ENCODE data around the gene SYTL3. TPM values are rescaled to one million over a fixed set of nuclear protein-coding genes. Genes with fewer than 3 reads are reported as not detected.

SYTL3 gene
- total and polyA plus RNA-seq, 2 experiments from 2014 or later: 0.07 TPM; not detected in 1

- DNase-seq (ENCODE audit: low spot score): no peak
- no peak for ATAC-seq
- H3K9me2 ChIP-seq (ENCODE audit: insufficient read depth): no peaks in the 10 kb centered on the region
- H3K36me3 ChIP-seq (ENCODE audit: insufficient read depth): peaks cover 68% of the 10 kb centered on the region
- peaks cover 11% of the 10 kb centered on the region for H3K27me3 Mint-ChIP-seq (ENCODE audit: insufficient read depth, low read depth, poor library complexity)
- peaks cover 94% of the 10 kb centered on the region for H3K36me3 Mint-ChIP-seq (ENCODE audit: low read depth)
- peaks cover 46% of the 10 kb centered on the region; the same call in 1 of the 2 replicates for H3F3A ChIP-seq (replicated peaks; ENCODE audit: low read depth)
- no peaks in the 10 kb centered on the region for H3K27me3 ChIP-seq (ENCODE audit: insufficient read depth)
- no peak overlapping the region for H3K4me3 ChIP-seq
- H3K9me3 Mint-ChIP-seq: no peaks in the 10 kb centered on the region
- no peak overlapping the region for H2AFZ ChIP-seq
- H3K27ac Mint-ChIP-seq: no peak overlapping the region
- H3K4me1 ChIP-seq (ENCODE audit: insufficient read depth): peaks cover 8% of the 10 kb centered on the region
- H3K4me3 Mint-ChIP-seq: no peak overlapping the region
- peaks cover 52% of the 10 kb centered on the region for H3K4me1 Mint-ChIP-seq
- peaks cover 52% of the 10 kb centered on the region for H4K20me1 ChIP-seq (replicated peaks; ENCODE audit: insufficient read depth)
- TF ChIP-seq ZNF331 (CRISPR knock-in tag; IDR thresholded peaks at IDR 0.05; ENCODE audit: low read depth) (no peak), CREB1 (CRISPR knock-in tag; IDR thresholded peaks at IDR 0.05; ENCODE audit: low read depth) (no peak), ZNF462 (CRISPR knock-in tag; IDR thresholded peaks at IDR 0.05) (no peak), REST (IDR thresholded peaks at IDR 0.05; ENCODE audit: unreplicated experiment) (no peak), EZH2phosphoT487 (IDR thresholded peaks at IDR 0.05; ENCODE audit: unreplicated experiment) (no peak), CTCF (conservative IDR thresholded peaks at IDR 0.05; ENCODE audit: low read depth in 2 of 2) (no peak), EZH2 (IDR thresholded peaks at IDR 0.05; ENCODE audit: low read depth, unreplicated experiment) (no peak), STAT1 (IDR thresholded peaks at IDR 0.05; ENCODE audit: unreplicated experiment) (no peak), ETS1 (IDR thresholded peaks at IDR 0.05) (no peak)
- H3K79me2 ChIP-seq (replicated peaks; ENCODE audit: insufficient read depth): peaks cover 72% of the 10 kb centered on the region
- peak overlapping the region; percentile 50; the same call in 1 of the 2 replicates for H3K27ac ChIP-seq (ENCODE audit: low read depth)
- H3K4me2 ChIP-seq: no peak overlapping the region
Observed at GRCh38 chr6:158777510-158777909, 127.7 kb downstream of the SYTL3 start.
